ENCODE data around the gene PRDM11.

DNA sequence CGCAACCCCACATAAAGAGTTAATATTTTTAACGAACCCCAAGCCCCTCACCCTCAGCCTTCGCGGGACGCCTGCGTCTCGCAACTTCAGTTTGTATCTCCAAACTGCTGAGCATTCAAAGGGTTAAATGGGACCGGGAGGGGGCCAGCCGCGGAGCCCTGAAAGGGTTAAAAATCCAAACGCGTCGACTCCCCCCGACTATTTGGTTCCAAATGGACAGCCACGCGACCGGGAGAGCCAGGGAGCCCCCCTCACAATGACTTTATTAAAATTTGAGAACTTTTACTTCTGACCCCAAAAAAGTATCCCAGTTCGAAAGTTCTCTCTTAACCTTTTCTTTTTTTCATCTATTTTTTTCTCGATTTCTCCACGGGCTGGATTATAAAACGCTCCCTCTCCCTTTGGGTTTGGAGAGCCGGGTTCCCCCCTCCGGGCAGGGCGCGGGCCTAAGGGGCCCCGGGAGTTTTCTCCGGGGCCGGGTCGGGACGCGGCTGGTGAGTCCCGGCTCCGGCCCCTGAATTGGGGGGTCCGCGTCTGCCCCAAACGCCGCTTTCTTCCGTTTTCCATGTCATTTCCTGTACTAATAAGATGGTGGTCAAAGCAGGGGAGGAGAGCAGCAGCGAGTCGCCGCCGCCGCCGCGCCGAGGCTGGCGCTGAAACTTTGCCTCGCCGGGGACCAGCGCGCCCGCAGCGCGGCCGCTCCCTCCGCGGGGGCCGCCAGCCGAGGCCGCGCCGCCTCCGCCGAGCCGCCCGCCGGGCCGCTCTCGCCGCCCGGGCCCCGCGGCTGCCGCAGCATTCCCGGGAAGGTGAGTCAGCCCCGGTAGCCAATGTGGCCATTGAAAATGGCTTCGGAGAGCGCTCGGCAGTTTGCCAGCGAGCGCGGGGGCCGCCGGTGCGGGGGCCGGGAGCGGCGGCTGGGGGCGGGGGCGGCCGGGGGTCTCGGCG lies at the start of gene PRDM11:
- TF ChIP-seq, protein P1, sequence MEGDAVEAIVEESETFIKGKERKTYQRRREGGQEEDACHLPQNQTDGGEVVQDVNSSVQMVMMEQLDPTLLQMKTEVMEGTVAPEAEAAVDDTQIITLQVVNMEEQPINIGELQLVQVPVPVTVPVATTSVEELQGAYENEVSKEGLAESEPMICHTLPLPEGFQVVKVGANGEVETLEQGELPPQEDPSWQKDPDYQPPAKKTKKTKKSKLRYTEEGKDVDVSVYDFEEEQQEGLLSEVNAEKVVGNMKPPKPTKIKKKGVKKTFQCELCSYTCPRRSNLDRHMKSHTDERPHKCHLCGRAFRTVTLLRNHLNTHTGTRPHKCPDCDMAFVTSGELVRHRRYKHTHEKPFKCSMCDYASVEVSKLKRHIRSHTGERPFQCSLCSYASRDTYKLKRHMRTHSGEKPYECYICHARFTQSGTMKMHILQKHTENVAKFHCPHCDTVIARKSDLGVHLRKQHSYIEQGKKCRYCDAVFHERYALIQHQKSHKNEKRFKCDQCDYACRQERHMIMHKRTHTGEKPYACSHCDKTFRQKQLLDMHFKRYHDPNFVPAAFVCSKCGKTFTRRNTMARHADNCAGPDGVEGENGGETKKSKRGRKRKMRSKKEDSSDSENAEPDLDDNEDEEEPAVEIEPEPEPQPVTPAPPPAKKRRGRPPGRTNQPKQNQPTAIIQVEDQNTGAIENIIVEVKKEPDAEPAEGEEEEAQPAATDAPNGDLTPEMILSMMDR (conservative IDR thresholded peaks at IDR 0.05), result no peak
- TF ChIP-seq ZFX (IDR thresholded peaks at IDR 0.05), result no peak

Measured in C4-2B (cell line).